ENCODE data around the gene RAP1B.

DNA sequence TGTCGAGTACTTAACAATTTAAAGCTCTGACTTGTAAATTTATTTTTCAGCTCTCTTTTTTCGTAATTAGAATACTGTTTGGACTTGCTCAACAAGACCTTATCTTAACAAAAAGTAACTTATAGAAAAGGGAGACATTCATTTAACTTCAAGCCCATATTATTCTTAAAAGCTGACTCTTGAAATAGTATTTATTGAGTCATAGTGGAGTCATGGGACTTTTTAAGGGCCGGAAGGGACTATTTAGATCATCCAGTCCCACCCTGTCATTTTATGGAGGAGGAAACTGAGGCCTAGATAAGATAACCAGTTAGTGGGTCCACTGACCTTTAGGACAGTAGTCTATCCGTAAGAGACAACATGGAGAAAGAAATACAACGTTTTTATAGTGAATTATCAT lies 1.5 kb downstream of the RAP1B start:
- TF ChIP-seq HDGF (IDR thresholded peaks at IDR 0.05; ENCODE audit: borderline replicate concordance) (no peak), CTBP1 (IDR thresholded peaks at IDR 0.05; ENCODE audit: borderline replicate concordance) (no peak), NFRKB (IDR thresholded peaks at IDR 0.05) (no peak), ARNT (IDR thresholded peaks at IDR 0.05) (no peak), SUZ12 (IDR thresholded peaks at IDR 0.05) (no peak), ZNF384 (IDR thresholded peaks at IDR 0.05) (no peak), SP1 (IDR thresholded peaks at IDR 0.05) (no peak), ELF4 (IDR thresholded peaks at IDR 0.05) (no peak), BHLHE40 (IDR thresholded peaks at IDR 0.05; ENCODE audit: borderline replicate concordance) (no peak), TARDBP (IDR thresholded peaks at IDR 0.05) (no peak)

All from HEK293T (cell line).